ENCODE results near the gene TRIM2. TPM values are rescaled to one million over a fixed set of nuclear protein-coding genes. Genes with fewer than 3 reads are reported as not detected.
A peak's percentile ranks its signal among the peaks of the same experiment; 100 is the strongest.

Gene TRIM2
- total RNA-seq, 1 experiment from 2014 or later = 58.5 TPM

- no peak for DNase-seq (ENCODE audit: low spot score)
These were observed 71.4 kb downstream of the TRIM2 start for GRCh38 chr4:153275380-153276276.

GRCh38 chr4:153276971-153277370 lies 72.7 kb downstream of the TRIM2 start:
- DNase-seq (ENCODE audit: low spot score) = no peak

DNA sequence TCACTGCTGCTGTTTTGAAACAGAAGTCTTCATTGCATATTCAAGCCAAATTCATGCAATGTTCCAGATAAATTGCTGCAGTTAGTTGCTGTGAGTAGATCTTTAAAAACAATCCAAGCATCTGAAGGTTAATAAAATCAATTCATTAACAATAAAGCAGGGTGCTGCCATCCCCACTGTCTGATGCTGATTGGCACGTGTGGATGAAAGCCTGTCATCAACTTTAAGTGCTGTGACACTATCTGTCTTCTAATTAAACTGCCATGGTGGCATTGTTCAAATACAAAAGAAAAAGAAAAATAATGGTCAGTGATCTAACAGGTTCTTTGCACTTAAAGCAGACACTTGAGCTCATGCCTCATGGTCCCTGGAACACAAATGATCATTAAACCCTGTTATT lies 77.2 kb downstream of the TRIM2 start:
- no peak for DNase-seq (ENCODE audit: low spot score)

GRCh38 chr4:153282023-153282422 lies 77.8 kb downstream of the TRIM2 start:
- no peak for DNase-seq (ENCODE audit: low spot score)

- no peak for DNase-seq (ENCODE audit: low spot score)
These were observed 79.0 kb downstream of the TRIM2 start for GRCh38 chr4:153283260-153283659.

GRCh38 chr4:153290134-153290533 lies 85.9 kb downstream of the TRIM2 start:
- no peak for DNase-seq (ENCODE audit: low spot score)

GRCh38 chr4:153291562-153291961 lies 87.3 kb downstream of the TRIM2 start:
- no peak for DNase-seq (ENCODE audit: low spot score)

- no peak for DNase-seq (ENCODE audit: low spot score)
These were observed 88.9 kb downstream of the TRIM2 start for GRCh38 chr4:153292897-153293741.

DNA sequence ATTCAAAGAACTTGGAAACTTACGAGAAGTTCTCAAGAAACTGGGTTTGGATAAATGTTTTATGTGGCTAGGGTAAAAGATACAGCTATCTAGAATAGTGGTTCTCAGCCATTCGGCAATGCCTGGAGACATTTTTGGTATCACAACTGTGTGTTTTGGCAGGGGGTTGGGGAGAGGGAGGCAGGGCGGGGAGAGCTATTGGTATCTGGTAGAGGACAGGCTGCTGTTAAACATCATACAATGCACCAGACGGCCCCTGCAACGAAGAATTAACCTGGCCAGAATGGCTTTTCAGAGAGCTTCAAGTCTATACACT lies 89.5 kb downstream of the TRIM2 start:
- DNase-seq (ENCODE audit: low spot score) = no peak

DNA sequence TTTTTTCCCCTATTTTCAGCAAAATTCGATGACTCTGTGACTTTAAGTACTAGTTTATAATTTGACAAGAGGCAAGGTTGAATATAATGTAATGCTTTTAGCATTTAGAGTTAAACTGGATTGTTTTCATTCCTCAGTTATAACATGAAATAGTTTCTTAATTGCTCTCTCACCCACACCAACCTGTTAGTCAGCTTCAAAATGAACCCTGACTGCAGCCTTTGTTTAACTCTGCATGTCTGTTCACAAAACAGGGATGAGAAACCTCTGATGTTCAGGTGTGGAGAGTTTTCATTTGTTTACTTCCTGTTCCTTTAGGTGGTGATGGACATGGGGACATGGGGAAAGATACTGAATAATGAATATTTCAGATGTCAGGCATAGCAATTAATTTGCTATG lies 90.4 kb downstream of the TRIM2 start:
- peak; percentile 34 for DNase-seq (ENCODE audit: low spot score)

- DNase-seq (ENCODE audit: low spot score) = no peak
These were observed 91.0 kb downstream of the TRIM2 start for GRCh38 chr4:153295131-153295755.

DNA sequence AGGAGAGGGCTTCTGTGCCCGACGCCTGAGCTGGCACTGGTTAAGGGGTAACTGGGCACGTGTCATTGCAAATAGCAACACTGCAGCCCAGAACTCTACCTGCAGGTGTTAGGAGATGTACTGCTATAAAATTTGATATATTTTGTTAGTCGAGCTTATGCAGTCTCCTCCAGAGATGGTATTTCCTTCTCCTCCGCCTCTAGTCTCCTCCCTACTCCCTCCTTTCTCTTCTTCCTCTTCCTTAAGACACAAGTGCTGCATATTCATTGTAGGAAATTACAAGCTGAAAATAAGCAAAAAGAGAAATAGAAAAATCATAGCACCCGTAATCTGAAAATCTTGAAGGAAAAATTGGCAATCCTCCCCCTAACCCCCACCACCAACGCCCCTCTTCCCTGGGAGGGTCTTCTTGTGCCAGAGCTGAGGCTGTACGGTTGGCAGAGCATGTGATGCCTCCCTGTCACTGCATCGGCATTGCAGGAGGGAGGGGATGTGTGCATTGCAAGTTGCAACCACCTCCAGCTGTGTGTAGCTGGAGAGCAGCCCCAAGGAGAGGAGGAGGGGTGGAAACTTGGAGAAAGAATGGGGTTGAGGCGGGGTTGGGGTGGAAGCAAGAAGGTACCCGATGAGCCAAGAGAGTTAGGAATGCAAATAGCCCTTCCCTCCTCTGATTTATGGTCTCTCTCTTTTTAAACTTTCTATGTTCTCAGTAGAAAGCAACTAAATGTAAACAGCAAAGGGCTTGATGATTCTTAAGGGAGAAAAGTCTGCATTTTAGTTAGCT lies 92.0 kb downstream of the TRIM2 start:
- no peak for DNase-seq (ENCODE audit: low spot score)

DNA sequence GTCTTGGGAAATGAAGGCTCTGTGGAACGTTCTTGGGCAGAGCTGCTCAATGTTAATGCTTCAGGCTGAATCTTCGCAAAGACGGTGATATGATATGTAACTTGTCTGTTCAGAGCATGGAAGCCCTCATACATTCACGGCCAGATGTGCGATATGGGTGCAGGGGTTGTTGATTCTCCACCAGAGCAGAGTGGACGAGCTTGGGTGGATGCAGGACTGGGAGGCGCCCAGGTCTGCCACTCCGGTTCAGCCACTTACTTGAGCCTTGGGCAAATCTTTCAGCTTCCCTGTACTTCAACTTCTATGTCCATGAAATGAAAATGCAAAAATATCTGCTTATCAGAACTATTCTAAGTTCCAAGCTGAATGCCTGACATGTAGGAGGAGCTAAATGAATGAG lies 92.9 kb downstream of the TRIM2 start:
- no peak for DNase-seq (ENCODE audit: low spot score)

DNA sequence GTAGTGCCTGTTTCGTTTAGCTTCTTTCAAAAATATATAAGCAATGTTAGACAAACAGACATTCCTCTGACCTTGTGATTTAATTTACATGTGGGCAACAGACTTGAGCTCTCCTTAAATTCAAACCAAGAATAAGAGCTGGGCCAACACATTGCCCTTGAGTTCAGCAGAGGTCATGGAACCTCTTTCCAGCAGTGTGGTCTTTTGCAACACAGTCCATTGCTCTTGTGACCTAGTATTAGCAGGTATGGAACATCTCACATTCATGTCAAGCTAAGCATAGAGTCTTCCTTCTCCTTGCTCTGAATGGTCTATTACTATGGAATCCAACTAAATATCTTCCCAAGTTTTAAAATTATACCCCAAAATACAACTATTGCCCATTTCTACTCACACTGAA lies 106.5 kb downstream of the TRIM2 start:
- DNase-seq (ENCODE audit: low spot score) = no peak

- DNase-seq (ENCODE audit: low spot score) = no peak
These were observed 110.7 kb downstream of the TRIM2 start for GRCh38 chr4:153314915-153315314.

- peak; percentile 78 for DNase-seq (ENCODE audit: low spot score)
These were observed 114.6 kb downstream of the TRIM2 start for GRCh38 chr4:153318696-153319320.

DNA sequence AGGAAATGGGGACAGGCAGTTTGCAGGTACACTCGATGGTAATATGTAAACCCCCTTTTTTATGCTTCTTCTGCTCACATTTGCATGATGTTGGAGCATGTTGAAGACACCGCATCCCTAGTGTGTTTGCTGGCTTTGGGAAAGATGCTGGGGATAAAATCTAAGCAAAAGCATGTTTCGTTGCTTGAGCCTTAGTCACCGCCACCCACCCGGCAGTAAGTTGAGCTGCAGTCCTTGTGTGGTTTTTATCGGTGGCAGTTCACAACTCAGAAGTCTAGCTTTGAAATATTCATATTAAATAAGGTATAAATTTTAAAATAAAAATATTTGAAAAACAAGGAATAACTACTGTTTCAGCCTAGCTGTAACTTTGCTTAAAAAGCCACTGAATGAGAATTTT lies 118.5 kb downstream of the TRIM2 start:
- no peak for DNase-seq (ENCODE audit: low spot score)

- DNase-seq (ENCODE audit: low spot score) = no peak
These were observed 119.8 kb downstream of the TRIM2 start for GRCh38 chr4:153324046-153324445.

DNA sequence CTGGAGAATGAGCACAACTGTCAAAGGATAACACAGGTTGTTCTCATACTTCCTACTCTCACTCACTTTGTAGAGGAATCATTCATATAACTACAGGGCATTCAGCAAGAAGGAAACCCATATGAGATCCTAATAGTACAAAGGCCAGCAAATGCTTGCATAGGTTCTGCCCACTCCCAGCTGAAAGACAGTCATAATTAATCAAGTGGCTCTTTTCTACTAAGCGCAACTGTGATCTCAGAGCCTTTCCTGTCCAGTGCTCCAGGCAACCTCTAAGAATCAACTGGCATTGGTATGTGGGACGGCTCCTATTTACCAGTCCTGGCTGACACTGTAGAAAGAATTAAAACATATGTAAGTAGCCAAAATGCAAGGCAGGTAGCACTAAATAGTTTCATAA lies 121.3 kb downstream of the TRIM2 start:
- no peak for DNase-seq (ENCODE audit: low spot score)

GRCh38 chr4:153326513-153326912 lies 122.3 kb downstream of the TRIM2 start:
- no peak for DNase-seq (ENCODE audit: low spot score)

DNA sequence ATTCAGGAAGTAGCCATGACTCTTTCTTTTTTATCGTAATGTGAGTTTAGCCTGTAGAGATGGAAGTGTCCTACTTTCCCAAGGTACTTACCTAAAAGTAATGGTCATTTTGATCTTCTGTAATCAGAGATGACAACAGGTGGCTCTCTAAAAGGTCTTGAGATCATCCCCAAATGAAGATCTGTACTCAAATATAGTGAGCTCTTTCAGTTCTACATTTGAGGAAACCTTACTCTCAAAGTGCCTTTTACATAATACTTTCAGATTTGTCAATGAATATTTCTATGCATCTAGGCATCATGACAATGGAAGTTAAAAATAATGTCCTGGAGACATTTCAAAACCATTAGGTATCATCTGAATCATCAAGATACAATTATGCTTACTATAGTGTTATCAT lies 123.0 kb downstream of the TRIM2 start:
- DNase-seq (ENCODE audit: low spot score) = no peak
